ENCODE results near the gene MBNL1. TPM values are rescaled to one million over a fixed set of nuclear protein-coding genes. Genes with fewer than 3 reads are reported as not detected.

The MBNL1 gene
- total RNA-seq, 4 donors from 2014 or later = 261 to 429 (median 389) TPM

GRCh38 chr3:152466784-152467183 lies 198.1 kb downstream of the MBNL1 start:
- DNase-seq = no peak

DNA sequence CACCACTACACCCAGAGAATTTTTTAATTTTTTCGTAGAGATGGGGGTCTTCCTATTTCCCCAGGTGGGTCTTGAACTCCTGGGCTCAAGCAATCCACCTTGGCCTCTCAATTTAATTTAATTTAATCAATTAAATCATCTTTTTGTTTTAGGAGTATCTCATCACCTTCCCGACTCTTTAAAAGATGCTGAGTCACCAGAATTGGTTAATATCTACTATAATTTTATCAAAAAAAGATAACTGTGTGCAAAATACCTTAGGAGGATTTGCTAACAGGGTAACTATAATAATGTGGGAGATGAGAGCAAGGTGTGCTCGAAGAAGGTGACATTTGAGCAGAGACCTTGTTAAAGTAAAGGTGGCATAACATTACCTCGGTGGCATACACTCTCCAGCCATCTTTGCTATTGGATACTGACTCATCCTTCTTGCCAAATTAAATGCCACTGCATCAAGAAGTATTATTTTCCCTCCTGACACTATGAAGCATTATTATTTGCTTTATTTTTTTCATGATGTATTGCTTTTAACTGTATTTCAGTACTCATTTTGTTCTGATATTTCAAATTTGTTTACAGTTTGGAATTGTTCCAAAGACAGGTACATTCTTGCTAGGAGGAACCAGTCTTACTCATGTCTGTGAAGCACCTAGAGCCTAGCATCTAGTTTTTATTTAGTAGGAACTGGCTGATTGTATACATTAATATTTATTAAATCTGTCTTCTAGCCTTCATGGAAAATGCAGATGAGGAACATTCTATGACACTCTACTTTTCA lies 200.7 kb downstream of the MBNL1 start:
- H3K4me1 ChIP-seq = peaks cover 0 to 4% (median 0%) of the 10 kb centered on the region in 4 donors
- DNase-seq = no peak
- no peaks in the 10 kb centered on the region for H3K9me3 ChIP-seq
- H3K4me3 ChIP-seq = no peak overlapping the region
- H3K36me3 ChIP-seq = peaks cover 0 to 10% (median 0%) of the 10 kb centered on the region in 3 donors
- TF ChIP-seq POLR2A (IDR thresholded peaks at IDR 0.05) = no peak
- TF ChIP-seq, protein P1, sequence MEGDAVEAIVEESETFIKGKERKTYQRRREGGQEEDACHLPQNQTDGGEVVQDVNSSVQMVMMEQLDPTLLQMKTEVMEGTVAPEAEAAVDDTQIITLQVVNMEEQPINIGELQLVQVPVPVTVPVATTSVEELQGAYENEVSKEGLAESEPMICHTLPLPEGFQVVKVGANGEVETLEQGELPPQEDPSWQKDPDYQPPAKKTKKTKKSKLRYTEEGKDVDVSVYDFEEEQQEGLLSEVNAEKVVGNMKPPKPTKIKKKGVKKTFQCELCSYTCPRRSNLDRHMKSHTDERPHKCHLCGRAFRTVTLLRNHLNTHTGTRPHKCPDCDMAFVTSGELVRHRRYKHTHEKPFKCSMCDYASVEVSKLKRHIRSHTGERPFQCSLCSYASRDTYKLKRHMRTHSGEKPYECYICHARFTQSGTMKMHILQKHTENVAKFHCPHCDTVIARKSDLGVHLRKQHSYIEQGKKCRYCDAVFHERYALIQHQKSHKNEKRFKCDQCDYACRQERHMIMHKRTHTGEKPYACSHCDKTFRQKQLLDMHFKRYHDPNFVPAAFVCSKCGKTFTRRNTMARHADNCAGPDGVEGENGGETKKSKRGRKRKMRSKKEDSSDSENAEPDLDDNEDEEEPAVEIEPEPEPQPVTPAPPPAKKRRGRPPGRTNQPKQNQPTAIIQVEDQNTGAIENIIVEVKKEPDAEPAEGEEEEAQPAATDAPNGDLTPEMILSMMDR (IDR thresholded peaks at IDR 0.05) = no peak
- no peak overlapping the region for H3K27ac ChIP-seq
- no peaks in the 10 kb centered on the region for H3K27me3 ChIP-seq

More at GRCh38 chr3:152466784-152467183, 198.1 kb downstream of the MBNL1 start:
- Histone ChIP-seq H3K9me3 (no peaks in the 10 kb centered on the region), H3K36me3 (peaks cover 0 to 37% (median 0%) of the 10 kb centered on the region in 3 donors), H3K4me3 (no peak overlapping the region), H3K27ac (no peak overlapping the region), H3K27me3 (no peaks in the 10 kb centered on the region), H3K4me1 (peaks cover 0 to 2% (median 0%) of the 10 kb centered on the region in 4 donors)
- no peak for TF ChIP-seq POLR2A (IDR thresholded peaks at IDR 0.05)
- TF ChIP-seq, protein P1 (IDR thresholded peaks at IDR 0.05) = peak in 5 of 6 experiments; percentile 13 to 59 (median 49)

GRCh38 chr3:152470095-152470494 lies 201.4 kb downstream of the MBNL1 start:
- no peak for DNase-seq
- H3K9me3 ChIP-seq = no peaks in the 10 kb centered on the region
- no peaks in the 10 kb centered on the region for H3K27me3 ChIP-seq
- H3K4me3 ChIP-seq = no peak overlapping the region
- H3K36me3 ChIP-seq = peaks cover 0 to 4% (median 0%) of the 10 kb centered on the region in 3 donors
- H3K27ac ChIP-seq = no peak overlapping the region
- TF ChIP-seq, protein P1 (IDR thresholded peaks at IDR 0.05) = no peak
- no peak for TF ChIP-seq POLR2A (IDR thresholded peaks at IDR 0.05)
- H3K4me1 ChIP-seq = peaks cover 0 to 4% (median 0%) of the 10 kb centered on the region in 4 donors

- peaks cover 0 to 4% (median 0%) of the 10 kb centered on the region in 4 donors for H3K4me1 ChIP-seq
- no peaks in the 10 kb centered on the region for H3K9me3 ChIP-seq
- H3K27ac ChIP-seq = no peak overlapping the region
- no peak for DNase-seq
- H3K27me3 ChIP-seq = no peaks in the 10 kb centered on the region
- no peaks in the 10 kb centered on the region for H3K36me3 ChIP-seq
- no peak for TF ChIP-seq POLR2A (IDR thresholded peaks at IDR 0.05)
- TF ChIP-seq, protein P1 (IDR thresholded peaks at IDR 0.05) = no peak
- H3K4me3 ChIP-seq = no peak overlapping the region
Measured at GRCh38 chr3:152470893-152471292, 202.2 kb downstream of the MBNL1 start.

- TF ChIP-seq, protein P1 (IDR thresholded peaks at IDR 0.05) = peak; percentile 61 to 86 (median 75)
- no peak for TF ChIP-seq POLR2A (IDR thresholded peaks at IDR 0.05)
- no peak overlapping the region for H3K27ac ChIP-seq
- H3K36me3 ChIP-seq = no peaks in the 10 kb centered on the region
- H3K27me3 ChIP-seq = no peaks in the 10 kb centered on the region
- peaks cover 0 to 4% (median 0%) of the 10 kb centered on the region in 4 donors for H3K4me1 ChIP-seq
- H3K9me3 ChIP-seq = no peaks in the 10 kb centered on the region
- H3K4me3 ChIP-seq = peak overlapping the region in 3 of 4 donors; percentile 5 to 20 (median 11)
- peak in 2 of 3 donors; percentile 73 to 88 for DNase-seq
Measured at GRCh38 chr3:152471814-152472671, 203.3 kb downstream of the MBNL1 start.
